GM21825 (cell line): Measurements from ENCODE around the gene CILP.

Source experiments
- ATAC-seq: cut with Tn5 transposase; IDR thresholded peaks from one replicate; pipeline ENCODE4 v1.9.1; 2021; ENCODE audit warnings: mild to moderate bottlenecking, moderate library complexity; ENCODE audit not compliant: unreplicated experiment

Gene CILP

GRCh38 chr15:65223996-65224395, 12.7 kb upstream of the CILP start:
- no peak for ATAC-seq

- no peak for ATAC-seq
These were observed 11.6 kb upstream of the CILP start for GRCh38 chr15:65222891-65223290.

GRCh38 chr15:65221697-65222096, 10.4 kb upstream of the CILP start:
- no peak for ATAC-seq

- no peak for ATAC-seq
These were observed 7.9 kb upstream of the CILP start for GRCh38 chr15:65219137-65219536.

- ATAC-seq, result no peak
These were observed 6.5 kb upstream of the CILP start for GRCh38 chr15:65217526-65218482.

- no peak for ATAC-seq
These were observed 4.2 kb upstream of the CILP start for GRCh38 chr15:65215496-65215895.

GRCh38 chr15:65214010-65214409, 2.7 kb upstream of the CILP start:
- ATAC-seq, result no peak

- ATAC-seq, result no peak
These were observed 2.0 kb upstream of the CILP start for GRCh38 chr15:65213241-65213640.

GRCh38 chr15:65212097-65212496, 824 bp upstream of the CILP start:
- no peak for ATAC-seq

- ATAC-seq, result no peak
These were observed 259 bp upstream of the CILP start for GRCh38 chr15:65211482-65211982.

- no peak for ATAC-seq
These were observed 1.3 kb downstream of the CILP start for GRCh38 chr15:65209701-65210643.

- ATAC-seq, result no peak
These were observed 2.6 kb downstream of the CILP start for GRCh38 chr15:65208647-65209046.

- ATAC-seq, result no peak
These were observed 3.9 kb downstream of the CILP start for GRCh38 chr15:65207280-65207840.

GRCh38 chr15:65206750-65207149, 4.5 kb downstream of the CILP start:
- ATAC-seq, result no peak

GRCh38 chr15:65204931-65205660, 6.2 kb downstream of the CILP start:
- ATAC-seq, result no peak

- ATAC-seq, result no peak
These were observed 6.9 kb downstream of the CILP start for GRCh38 chr15:65204236-65204930.

GRCh38 chr15:65201918-65202317, 9.4 kb downstream of the CILP start:
- no peak for ATAC-seq

- no peak for ATAC-seq
These were observed 12.7 kb downstream of the CILP start for GRCh38 chr15:65198571-65198970.

- ATAC-seq, result no peak
These were observed 14.0 kb downstream of the CILP start for GRCh38 chr15:65197337-65197645.
